ENCODE results near the gene ADAM15. TPM values are rescaled to one million over a fixed set of nuclear protein-coding genes. Genes with fewer than 3 reads are reported as not detected.
A peak's percentile ranks its signal among the peaks of the same experiment; 100 is the strongest.

ADAM15 gene
- total RNA-seq, 4 donors from 2014 or later = 304 to 327 (median 321) TPM

DNA sequence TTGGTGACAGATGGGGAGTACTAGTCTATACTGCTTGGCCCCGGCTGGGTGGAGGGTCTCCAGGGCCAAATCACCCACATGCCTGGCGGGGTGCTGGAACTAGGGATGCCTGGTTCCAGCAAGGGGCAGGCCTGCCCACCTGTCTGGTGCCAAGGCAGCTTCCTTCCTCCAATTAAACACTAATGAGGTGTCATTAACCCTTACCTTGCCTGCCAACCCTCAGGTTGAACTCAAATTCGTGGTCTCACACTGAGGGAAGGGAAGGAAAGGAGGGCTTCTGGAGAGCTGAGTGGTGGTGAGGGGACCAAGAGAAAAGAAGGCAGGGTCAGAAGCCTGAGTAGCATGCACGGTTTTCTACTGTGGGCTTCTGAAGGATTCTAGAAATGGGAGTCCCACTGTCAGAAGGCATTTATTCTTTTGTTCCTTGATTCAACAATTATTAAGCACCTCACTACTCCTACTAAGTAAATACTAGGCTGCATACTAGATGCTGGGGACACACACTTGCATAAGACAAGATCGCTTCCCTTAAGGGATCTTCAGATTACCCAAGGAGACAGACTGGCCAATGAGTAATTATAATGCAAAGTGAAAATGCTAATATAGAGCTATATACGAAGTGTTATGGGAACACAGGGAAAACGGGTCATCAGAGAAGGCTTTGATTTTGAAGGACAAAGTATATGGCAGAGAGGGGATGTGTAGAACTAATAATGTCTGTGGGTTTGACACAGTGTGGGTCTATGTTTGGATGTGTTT lies 21.6 kb downstream of the ADAM15 start:
- no peak for DNase-seq (ENCODE audit: low spot score in 2 of 2)
- H3K4me1 ChIP-seq = peaks cover 72% of the 10 kb centered on the region
- 46% methylated on average over 7 of the region's 7 CpGs for WGBS

DNA sequence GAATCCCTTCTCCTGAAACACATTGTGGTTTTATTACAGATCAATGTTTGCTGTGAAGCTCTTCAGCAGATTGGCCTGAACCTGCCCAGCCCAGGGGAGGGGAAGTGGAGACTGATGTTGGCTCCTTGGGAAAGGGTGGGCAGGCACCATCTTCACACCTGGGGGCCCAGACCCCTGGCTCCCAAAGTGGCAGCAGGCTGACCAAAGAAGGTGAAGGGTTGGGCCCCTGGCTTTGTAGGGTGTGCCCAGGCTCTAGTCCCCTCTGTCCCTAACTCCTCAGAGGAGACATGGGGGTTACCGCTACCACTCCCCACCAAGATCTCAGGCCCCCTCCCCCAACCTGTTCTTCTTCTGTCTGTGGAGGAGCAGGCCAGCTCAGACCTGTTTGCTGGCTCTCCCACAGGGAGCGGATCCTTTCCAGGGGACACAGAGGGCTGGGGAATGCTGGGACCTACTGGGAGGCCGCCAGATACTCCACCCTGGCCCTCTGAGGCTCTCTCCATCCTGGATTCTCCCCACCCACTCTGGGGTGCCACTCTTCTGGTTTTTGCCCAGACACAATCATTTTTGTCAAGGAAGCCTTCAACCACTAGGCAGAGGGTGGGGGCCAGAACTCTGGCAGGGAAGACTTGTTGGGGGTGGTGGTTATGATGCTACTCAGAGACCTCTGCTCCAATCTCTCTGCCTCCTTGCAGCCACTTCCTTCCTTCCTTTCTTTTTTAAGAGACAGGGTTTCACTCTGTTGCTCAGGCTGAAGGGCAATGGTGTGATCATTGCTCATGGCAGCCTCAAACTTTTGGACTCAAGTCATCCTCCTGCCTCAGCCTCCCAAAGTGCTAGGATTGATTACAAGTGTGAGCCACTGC lies 22.5 kb downstream of the ADAM15 start:
- TF ChIP-seq POLR2AphosphoS5 (IDR thresholded peaks at IDR 0.05) (no peak), EP300 (IDR thresholded peaks at IDR 0.05) (no peak), POLR2A (IDR thresholded peaks at IDR 0.05) (no peak)
- TF ChIP-seq, protein P1, sequence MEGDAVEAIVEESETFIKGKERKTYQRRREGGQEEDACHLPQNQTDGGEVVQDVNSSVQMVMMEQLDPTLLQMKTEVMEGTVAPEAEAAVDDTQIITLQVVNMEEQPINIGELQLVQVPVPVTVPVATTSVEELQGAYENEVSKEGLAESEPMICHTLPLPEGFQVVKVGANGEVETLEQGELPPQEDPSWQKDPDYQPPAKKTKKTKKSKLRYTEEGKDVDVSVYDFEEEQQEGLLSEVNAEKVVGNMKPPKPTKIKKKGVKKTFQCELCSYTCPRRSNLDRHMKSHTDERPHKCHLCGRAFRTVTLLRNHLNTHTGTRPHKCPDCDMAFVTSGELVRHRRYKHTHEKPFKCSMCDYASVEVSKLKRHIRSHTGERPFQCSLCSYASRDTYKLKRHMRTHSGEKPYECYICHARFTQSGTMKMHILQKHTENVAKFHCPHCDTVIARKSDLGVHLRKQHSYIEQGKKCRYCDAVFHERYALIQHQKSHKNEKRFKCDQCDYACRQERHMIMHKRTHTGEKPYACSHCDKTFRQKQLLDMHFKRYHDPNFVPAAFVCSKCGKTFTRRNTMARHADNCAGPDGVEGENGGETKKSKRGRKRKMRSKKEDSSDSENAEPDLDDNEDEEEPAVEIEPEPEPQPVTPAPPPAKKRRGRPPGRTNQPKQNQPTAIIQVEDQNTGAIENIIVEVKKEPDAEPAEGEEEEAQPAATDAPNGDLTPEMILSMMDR (IDR thresholded peaks at IDR 0.05) = no peak
- peaks cover 81% of the 10 kb centered on the region for H3K4me1 ChIP-seq
- 38% methylated on average over 2 of the region's 3 CpGs for WGBS
- H3K36me3 ChIP-seq = peaks cover 5% of the 10 kb centered on the region
- no peaks in the 10 kb centered on the region for H3K9me3 ChIP-seq
- no peak for DNase-seq (ENCODE audit: low spot score in 2 of 2)
- H3K27me3 ChIP-seq = no peaks in the 10 kb centered on the region
- peak overlapping the region; percentile 80 for H3K27ac ChIP-seq
- H3K4me3 ChIP-seq = no peak overlapping the region

More for the DNA sequence above, 21.6 kb downstream of the ADAM15 start:
- no peaks in the 10 kb centered on the region for H3K9me3 ChIP-seq
- H3K36me3 ChIP-seq = peaks cover 10% of the 10 kb centered on the region
- TF ChIP-seq, protein P1 (IDR thresholded peaks at IDR 0.05) = no peak
- TF ChIP-seq POLR2A (IDR thresholded peaks at IDR 0.05) = no peak
- TF ChIP-seq EP300 (IDR thresholded peaks at IDR 0.05) = no peak
- no peak for TF ChIP-seq POLR2AphosphoS5 (IDR thresholded peaks at IDR 0.05)
- H3K27me3 ChIP-seq = no peaks in the 10 kb centered on the region
- no peak overlapping the region for H3K4me3 ChIP-seq
- H3K27ac ChIP-seq = peak overlapping the region; percentile 80

DNA sequence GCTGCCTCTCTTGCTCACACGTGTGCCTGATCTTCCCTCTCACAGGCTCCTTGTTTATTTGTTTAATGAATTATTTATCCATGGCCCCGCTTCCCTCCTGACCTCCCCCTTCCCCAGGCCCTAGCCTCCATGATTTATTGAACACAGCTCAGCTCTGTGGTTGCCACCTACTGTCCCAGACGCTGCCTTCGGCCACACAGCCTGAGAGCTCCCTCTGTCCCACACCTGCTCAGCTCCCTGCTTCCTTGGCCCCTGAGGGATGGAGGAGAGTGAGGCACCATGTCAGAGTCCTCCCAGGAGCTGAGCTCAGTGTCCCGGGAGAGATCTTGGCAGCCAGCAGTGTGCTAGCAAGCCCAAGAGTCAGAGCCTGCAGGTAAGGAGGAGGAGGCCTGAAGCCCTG lies 24.4 kb downstream of the ADAM15 start:
- peak overlapping the region; percentile 38 for H3K27ac ChIP-seq
- no peak overlapping the region for H3K4me3 ChIP-seq
- no peaks in the 10 kb centered on the region for H3K36me3 ChIP-seq
- TF ChIP-seq EP300 (IDR thresholded peaks at IDR 0.05) (no peak), POLR2AphosphoS5 (IDR thresholded peaks at IDR 0.05) (no peak), POLR2A (IDR thresholded peaks at IDR 0.05) (no peak)
- TF ChIP-seq, protein P1 (IDR thresholded peaks at IDR 0.05) = no peak
- H3K4me1 ChIP-seq = peaks cover 88% of the 10 kb centered on the region
- no peak for DNase-seq (ENCODE audit: low spot score in 2 of 2)
- H3K27me3 ChIP-seq = peaks cover 15% of the 10 kb centered on the region
- WGBS = 45% methylated on average over 5 of the region's 5 CpGs
- H3K9me3 ChIP-seq = no peaks in the 10 kb centered on the region

DNA sequence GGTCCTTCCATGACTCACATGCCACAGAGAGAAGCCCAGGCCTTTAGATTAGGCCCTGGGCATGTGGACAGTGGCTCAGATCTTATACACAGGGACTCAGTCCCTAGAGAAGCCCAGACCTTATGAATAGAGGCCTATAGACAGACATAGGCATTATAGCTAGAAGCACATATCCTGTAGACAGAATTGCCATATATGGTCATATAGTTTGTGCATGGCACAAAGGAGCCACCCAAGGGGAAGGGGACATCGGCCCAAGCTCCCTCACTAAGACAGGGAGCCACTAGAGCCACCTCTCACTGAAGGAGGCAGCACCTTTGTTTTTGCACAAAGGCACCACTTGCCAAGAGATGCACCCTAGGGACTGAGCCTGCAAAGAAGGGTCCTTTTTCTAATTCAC lies 25.3 kb downstream of the ADAM15 start:
- H3K4me3 ChIP-seq = no peak overlapping the region
- H3K9me3 ChIP-seq = no peaks in the 10 kb centered on the region
- H3K27me3 ChIP-seq = peaks cover 23% of the 10 kb centered on the region
- no peak for DNase-seq (ENCODE audit: low spot score in 2 of 2)
- TF ChIP-seq POLR2AphosphoS5 (IDR thresholded peaks at IDR 0.05) (no peak), POLR2A (IDR thresholded peaks at IDR 0.05) (no peak), EP300 (IDR thresholded peaks at IDR 0.05) (no peak)
- TF ChIP-seq, protein P1 (IDR thresholded peaks at IDR 0.05) = no peak
- 100% methylated on average over 1 of the region's 1 CpG for WGBS
- peaks cover 88% of the 10 kb centered on the region for H3K4me1 ChIP-seq
- peak overlapping the region; percentile 10 for H3K27ac ChIP-seq
- H3K36me3 ChIP-seq = no peaks in the 10 kb centered on the region

DNA sequence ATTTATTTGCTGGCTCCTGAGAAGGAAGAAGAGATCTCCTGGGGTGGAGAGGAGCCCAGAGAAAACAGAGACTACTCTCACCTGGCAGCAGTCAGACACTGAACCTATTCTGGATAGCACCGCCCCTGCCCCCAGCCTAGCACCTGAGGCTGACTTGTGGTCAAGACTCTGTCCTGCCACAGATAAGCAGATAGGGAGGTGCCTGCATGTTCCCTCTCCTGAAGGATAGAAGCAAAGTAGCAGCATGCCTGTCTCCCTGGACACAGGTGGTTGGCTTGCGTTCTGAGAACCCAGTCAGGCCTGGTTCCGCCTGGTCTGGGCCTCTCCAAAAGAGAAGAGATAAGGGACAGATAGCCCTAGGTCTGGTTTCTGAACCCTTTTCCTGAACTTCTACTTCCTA lies 26.2 kb downstream of the ADAM15 start:
- no peak for DNase-seq (ENCODE audit: low spot score in 2 of 2)
- WGBS = 86% methylated on average over 3 of the region's 3 CpGs
- no peak for TF ChIP-seq EP300 (IDR thresholded peaks at IDR 0.05)
- peaks cover 88% of the 10 kb centered on the region for H3K4me1 ChIP-seq
- no peaks in the 10 kb centered on the region for H3K36me3 ChIP-seq
- H3K27ac ChIP-seq = peak overlapping the region; percentile 49
- peaks cover 33% of the 10 kb centered on the region for H3K27me3 ChIP-seq
- no peaks in the 10 kb centered on the region for H3K9me3 ChIP-seq
- H3K4me3 ChIP-seq = no peak overlapping the region

Measured in suprapubic skin (tissue), 4 donors.